Activated CD8-positive, alpha-beta T cell treated with anti-CD3 and anti-CD28 coated beads for 36 hours (primary cell): ENCODE measurements around the gene UBN1. TPM values are rescaled to one million over a fixed set of nuclear protein-coding genes. Genes with fewer than 3 reads are reported as not detected.

Source experiments
- ATAC-seq: fragments of 200-7000 bp; cut with Tn5 transposase; one replicate; pipeline ENCODE4 v1.10.0; 2021; ENCODE audit warnings: mild to moderate bottlenecking, moderate library complexity
- CTCF ChIA-PET: fragments of 350-600 bp; sonication (Branson Sonifier 250); formaldehyde crosslinking; loops from one replicate; lab custom pipeline; 2021; ENCODE audit warnings: antibody characterized with exemption; lab: Charles Lee
- POLR2A ChIA-PET: fragments of 350-600 bp; sonication (Branson Sonifier 250); formaldehyde crosslinking; loops from one replicate; lab custom pipeline; 2021; ENCODE audit warnings: antibody characterized with exemption; lab: Charles Lee
- DNase-seq: peaks from one replicate; pipeline ENCODE4 v3.0.0-alpha.2; 2020
- H3K27ac Mint-ChIP-seq: one replicate; pipeline ENCODE4 v1.8.0; 2021; ENCODE audit warnings: mild to moderate bottlenecking, mixed read lengths
- H3K27me3 Mint-ChIP-seq: one replicate; pipeline ENCODE4 v1.8.0; 2021; ENCODE audit warnings: mixed read lengths
- H3K36me3 Mint-ChIP-seq: one replicate; pipeline ENCODE4 v1.8.0; 2021; ENCODE audit warnings: low read depth, mixed read lengths
- H3K4me1 Mint-ChIP-seq: one replicate; pipeline ENCODE4 v1.8.0; 2021; ENCODE audit warnings: low read depth, mixed read lengths
- H3K4me3 Mint-ChIP-seq: one replicate; pipeline ENCODE4 v1.8.0; 2021; ENCODE audit warnings: mild to moderate bottlenecking, moderate library complexity, mixed read lengths
- H3K9me3 Mint-ChIP-seq: one replicate; pipeline ENCODE4 v1.8.0; 2021; ENCODE audit warnings: mixed read lengths
- CTCF ChIP-seq: fragments of 200-600 bp; IDR thresholded peaks from one replicate; pipeline ENCODE4 v1.8.0; 2022; ENCODE audit warnings: antibody characterized with exemption, mild to moderate bottlenecking
- intact Hi-C: fragments of 100-400 bp; cut with micrococcal nuclease; formaldehyde crosslinking; loops from one replicate; pipeline ENCODE4 v1.10.0; 2022
- total RNA-seq, 2 experiments: library from RNA; stranded (reverse); gene quantifications; one replicate each; pipeline ENCODE4 v1.2.3, GENCODE V29; 2021

Gene UBN1
- total RNA-seq, 2 experiments from 2014 or later: 25.4 to 25.6 TPM

- H3K27ac Mint-ChIP-seq: no peak overlapping the region
- peaks cover 6% of the 10 kb centered on the region for H3K9me3 Mint-ChIP-seq
- H3K4me3 Mint-ChIP-seq: no peak overlapping the region
- intact Hi-C loops: no loop called here
- no peak for DNase-seq
- no peak for TF ChIP-seq CTCF
- ATAC-seq: no peak
- no peaks in the 10 kb centered on the region for H3K4me1 Mint-ChIP-seq
- ChIA-PET CTCF (no interaction called here), POLR2A (no interaction called here)
- peaks cover 2% of the 10 kb centered on the region for H3K36me3 Mint-ChIP-seq
- H3K27me3 Mint-ChIP-seq: no peaks in the 10 kb centered on the region
Observed at GRCh38 chr16:4922721-4923342, 75.6 kb downstream of the UBN1 start.

DNA sequence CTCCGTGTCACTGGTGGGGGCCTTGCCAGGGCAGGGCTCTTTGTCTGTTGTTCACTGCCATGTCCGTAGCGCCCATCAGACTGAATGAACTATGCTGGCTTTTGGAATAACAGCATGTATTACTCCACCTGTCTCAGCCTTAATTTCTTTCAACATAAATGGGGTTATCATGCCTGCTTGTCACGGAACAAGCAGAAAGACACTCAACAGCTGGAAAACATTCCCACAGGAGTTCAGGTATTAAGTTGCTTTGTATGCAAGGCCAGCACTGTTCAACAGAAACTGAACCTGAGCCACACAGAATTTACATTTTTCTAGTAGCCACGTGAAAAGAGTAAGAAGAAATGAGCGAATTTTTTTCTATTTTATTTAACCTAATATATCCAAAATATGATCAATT is 76.6 kb downstream of the UBN1 start:
- TF ChIP-seq CTCF: no peak
- POLR2A ChIA-PET: no interaction called here
- Mint-ChIP-seq H3K4me1 (no peaks in the 10 kb centered on the region), H3K27me3 (no peaks in the 10 kb centered on the region), H3K4me3 (no peak overlapping the region), H3K27ac (no peak overlapping the region), H3K36me3 (peaks cover 2% of the 10 kb centered on the region), H3K9me3 (peaks cover 6% of the 10 kb centered on the region)
- DNase-seq (no peak), ATAC-seq (no peak)
- CTCF ChIA-PET: no interaction called here
- intact Hi-C loops: no loop called here

GRCh38 chr16:4924593-4925292 is 77.5 kb downstream of the UBN1 start:
- no peaks in the 10 kb centered on the region for H3K4me1 Mint-ChIP-seq
- peaks cover 2% of the 10 kb centered on the region for H3K36me3 Mint-ChIP-seq
- DNase-seq: no peak
- H3K9me3 Mint-ChIP-seq: peaks cover 6% of the 10 kb centered on the region
- intact Hi-C loops: no loop called here
- H3K4me3 Mint-ChIP-seq: no peak overlapping the region
- no peaks in the 10 kb centered on the region for H3K27me3 Mint-ChIP-seq
- ATAC-seq: no peak
- H3K27ac Mint-ChIP-seq: no peak overlapping the region
- ChIA-PET POLR2A (no interaction called here), CTCF (no interaction called here)
- no peak for TF ChIP-seq CTCF

DNA sequence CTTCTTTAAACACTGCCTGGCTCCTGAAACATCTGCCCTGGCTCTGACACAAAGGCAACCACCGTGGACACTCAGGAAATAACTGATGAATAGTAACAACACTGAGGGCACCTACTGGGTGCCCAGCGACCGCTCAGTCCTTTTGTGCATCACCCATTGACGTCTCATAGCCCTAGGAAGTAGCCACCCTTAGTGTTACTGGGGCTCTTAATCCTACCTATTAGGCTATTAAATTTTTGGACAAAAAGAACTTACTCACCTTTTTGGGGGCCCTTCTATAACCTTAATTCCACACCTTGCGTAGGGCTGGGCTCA is 78.0 kb downstream of the UBN1 start:
- ATAC-seq (no peak), DNase-seq (no peak)
- Mint-ChIP-seq H3K27me3 (no peaks in the 10 kb centered on the region), H3K36me3 (peaks cover 2% of the 10 kb centered on the region), H3K4me1 (no peaks in the 10 kb centered on the region), H3K4me3 (no peak overlapping the region), H3K27ac (no peak overlapping the region), H3K9me3 (peaks cover 6% of the 10 kb centered on the region)
- ChIA-PET POLR2A (no interaction called here), CTCF (no interaction called here)
- intact Hi-C loops: no loop called here
- no peak for TF ChIP-seq CTCF

GRCh38 chr16:4925791-4926190 is 78.5 kb downstream of the UBN1 start:
- CTCF ChIA-PET: no interaction called here
- Mint-ChIP-seq H3K9me3 (peaks cover 6% of the 10 kb centered on the region), H3K27ac (no peak overlapping the region), H3K27me3 (no peaks in the 10 kb centered on the region), H3K4me1 (no peaks in the 10 kb centered on the region), H3K36me3 (peaks cover 2% of the 10 kb centered on the region), H3K4me3 (no peak overlapping the region)
- POLR2A ChIA-PET: no interaction called here
- TF ChIP-seq CTCF: no peak
- DNase-seq: no peak
- intact Hi-C loops: no loop called here
- ATAC-seq: no peak
